Daoy (cell line): ENCODE measurements around the gene LYSMD4. TPM values are rescaled to one million over a fixed set of nuclear protein-coding genes. Genes with fewer than 3 reads are reported as not detected.
A peak's percentile ranks its signal among the peaks of the same experiment; 100 is the strongest.

Source experiments
- DNase-seq: peaks from one replicate; pipeline ENCODE4 v3.0.0-alpha.2; 2015; ENCODE audit warnings: low read depth
- total RNA-seq: library from RNA; depleted of rRNA; stranded (reverse); fragments of >200 nt; shearing (Covaris generic); gene quantifications from 2 replicates; pipeline ENCODE4 v1.2.3, GENCODE V29; 2014; rRNA removed

LYSMD4 gene
- total RNA-seq, 1 experiment from 2014 or later, result 3.6 TPM

DNA sequence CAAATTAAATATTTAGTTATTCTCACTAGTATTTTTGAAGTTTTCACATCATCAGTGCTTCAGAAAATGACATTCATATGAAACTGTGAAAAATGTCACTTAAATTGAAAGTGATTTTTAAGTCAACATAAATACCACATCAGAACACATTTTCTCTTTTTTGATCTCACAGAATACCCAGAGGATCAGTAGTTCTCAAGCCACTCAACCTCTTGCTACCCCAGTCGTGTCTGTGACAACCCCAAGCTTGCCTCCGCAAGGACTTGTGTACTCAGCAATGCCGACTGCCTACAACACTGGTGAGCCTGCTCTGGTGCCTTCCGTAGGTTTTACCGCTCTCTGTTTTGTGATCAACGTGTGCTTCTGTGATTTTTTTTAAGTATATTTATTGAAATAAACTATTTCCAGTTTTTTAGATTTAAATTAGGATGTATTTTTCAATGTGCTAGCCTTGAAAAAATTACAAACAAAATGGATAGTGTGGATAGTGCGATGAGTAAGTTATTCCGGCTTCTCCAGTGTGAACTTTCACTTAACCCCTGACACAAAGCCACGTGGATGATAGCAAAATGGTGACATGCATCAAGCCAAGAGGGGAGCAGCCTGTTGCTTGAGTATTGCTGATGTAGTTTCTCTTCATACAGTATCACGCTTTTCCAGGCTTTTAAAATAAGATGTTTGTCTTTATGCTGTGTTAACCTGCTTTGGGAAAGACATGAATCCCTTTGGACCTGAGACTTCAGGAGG lies 26.5 kb downstream of the LYSMD4 start:
- peak; percentile 27 for DNase-seq

GRCh38 chr15:99704444-99704838 lies 28.8 kb downstream of the LYSMD4 start:
- DNase-seq, result peak; percentile 70

DNA sequence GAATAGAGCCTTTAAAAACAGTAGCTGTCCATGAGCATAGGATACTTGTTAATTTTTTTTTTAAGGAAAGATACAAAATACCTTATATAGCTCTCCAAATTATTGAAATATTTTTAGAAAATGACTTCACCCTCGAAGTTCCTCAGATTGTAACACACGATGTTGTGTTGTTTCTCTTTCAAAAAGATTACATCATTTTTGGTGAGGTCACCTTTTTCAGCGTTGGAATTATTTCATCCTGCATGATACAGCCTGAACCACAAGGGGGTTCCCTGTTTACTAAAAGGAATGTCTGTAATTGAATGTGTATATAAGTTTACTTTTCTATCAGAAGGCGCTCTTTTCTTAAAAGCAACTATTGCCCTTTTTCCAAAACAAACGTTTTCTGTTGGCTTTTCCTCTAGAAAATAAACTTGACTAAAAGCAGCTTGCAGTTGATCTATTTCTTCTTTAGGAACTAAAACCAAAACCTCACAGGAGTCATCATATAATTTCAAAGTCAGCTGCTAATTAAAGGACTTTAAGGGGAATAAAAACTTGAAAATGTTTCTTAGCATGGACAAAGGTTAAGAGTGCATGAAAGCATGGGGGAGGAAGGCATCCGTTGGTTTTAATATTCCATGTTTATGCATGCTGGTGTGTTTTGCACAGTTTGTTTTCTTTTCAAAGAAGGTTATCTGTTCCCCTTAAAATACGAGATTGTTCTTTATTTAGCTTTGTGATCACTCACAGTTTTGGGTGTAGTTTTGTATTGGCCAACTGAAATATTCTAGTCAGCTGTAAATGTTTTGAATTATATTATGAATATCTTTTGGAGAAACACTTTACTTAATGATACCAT lies 29.4 kb downstream of the LYSMD4 start:
- peak; percentile 72 for DNase-seq

DNA sequence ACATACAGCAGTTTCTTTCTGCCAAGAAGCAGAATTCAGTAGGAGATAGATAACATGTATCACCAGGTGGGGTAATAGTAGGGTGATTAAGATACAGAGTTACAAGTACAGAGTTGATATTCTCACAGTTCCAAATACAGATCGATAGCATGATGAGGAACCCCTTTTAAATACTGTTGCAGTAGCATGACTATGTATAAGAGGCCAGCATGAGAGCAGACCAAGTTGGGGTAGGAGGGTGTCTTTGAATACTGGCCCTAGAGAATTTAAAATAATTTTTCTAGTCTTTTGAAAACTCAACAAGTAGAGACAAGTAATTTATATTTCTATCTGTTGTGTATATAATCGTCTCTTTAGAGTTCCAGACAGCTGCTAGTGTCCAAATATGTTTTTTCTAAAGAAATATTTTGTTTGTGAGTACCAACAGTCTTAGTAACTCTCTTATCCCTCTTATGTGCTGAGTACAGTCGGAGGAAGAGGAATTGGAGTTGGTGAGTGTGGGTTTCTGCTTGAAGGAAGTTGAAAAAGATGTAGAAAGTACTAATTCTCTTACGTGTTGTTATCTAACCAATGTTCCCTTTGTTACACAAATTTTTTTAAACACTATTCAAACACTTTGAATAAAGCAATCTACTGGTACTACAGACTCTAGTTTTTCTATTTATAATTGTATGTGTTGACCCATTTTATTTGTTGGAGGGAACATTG lies 30.2 kb downstream of the LYSMD4 start:
- DNase-seq, result no peak

- no peak for DNase-seq
Measured at GRCh38 chr15:99696096-99696495, 37.1 kb downstream of the LYSMD4 start.

GRCh38 chr15:99692825-99693224 lies 40.4 kb downstream of the LYSMD4 start:
- peak; percentile 51 for DNase-seq

DNA sequence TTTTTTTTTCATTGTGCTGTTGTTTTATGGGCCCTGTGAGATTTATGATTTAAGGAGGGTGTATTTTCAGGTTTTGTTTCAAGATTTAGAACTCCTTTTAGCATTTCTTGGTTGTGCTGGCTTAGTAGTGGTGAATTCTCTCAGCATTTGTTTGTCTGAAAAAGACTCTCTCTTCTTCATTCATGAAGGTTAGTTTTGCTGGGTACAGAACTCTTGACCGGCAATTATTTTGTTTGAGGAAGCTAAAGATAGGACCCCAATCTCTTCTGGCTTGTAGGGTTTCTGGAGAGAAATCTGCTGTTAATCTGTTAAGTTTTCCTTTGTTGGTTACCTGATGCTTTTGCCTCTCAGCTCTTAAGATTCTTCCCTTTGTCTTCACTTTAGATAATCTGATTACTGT lies 46.9 kb downstream of the LYSMD4 start:
- no peak for DNase-seq

- peak; percentile 47 for DNase-seq
Measured at GRCh38 chr15:99683000-99683670, 50.1 kb downstream of the LYSMD4 start.

DNA sequence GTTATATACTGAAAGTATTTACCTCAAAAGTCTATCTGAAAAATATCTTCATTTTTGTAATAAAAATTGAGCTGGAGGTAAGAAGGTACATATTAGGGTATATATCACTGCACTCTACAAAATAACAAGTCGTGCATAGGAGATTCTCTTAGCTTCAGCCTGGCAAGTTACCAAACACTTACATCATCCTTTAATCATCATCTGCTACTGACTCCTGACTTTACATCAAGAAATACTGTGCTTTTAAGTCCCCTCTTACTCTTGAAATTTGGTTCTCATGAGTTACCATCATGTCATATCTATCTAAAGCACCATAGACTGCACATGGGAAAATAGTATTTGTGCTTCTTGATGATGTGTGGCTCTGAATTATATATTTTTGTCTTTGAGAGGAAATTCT lies 50.8 kb downstream of the LYSMD4 start:
- DNase-seq, result peak; percentile 77

DNA sequence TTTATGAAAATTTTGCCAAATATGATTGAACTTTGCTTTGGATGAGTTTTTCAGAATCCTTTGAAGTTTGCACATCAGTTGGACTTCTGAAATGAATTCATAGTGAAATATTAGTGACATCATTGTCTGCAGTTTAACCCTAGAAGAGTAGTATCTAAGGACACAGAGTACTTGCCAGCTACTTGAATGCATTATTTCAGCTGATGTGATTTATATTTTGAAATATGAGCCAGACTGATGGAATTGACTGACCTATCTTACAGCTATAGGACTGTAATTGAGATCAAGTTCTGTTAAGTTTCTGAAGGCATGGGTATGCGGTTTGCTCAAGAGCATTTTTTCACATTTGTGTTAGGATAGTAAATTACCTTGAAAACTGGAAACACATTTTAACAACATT lies 51.2 kb downstream of the LYSMD4 start:
- no peak for DNase-seq

DNA sequence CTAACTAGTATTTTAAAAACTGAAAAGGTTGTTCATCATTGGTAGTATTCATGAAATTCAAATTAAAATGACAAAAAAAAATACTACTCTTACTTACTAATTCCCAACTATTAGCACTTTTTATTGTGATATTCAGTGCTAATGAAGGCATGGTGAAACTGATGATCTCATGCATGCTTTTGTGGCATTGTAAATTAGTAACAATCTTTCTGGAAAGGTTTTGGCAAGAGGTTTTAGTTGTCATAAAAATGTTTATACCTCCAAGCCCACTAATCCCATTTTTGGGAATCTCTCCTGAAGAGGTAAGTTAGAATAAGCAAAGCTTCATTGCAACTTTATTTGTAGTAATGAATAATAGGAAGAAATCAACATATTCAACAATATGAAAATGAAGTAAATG lies 53.0 kb downstream of the LYSMD4 start:
- DNase-seq, result no peak

DNA sequence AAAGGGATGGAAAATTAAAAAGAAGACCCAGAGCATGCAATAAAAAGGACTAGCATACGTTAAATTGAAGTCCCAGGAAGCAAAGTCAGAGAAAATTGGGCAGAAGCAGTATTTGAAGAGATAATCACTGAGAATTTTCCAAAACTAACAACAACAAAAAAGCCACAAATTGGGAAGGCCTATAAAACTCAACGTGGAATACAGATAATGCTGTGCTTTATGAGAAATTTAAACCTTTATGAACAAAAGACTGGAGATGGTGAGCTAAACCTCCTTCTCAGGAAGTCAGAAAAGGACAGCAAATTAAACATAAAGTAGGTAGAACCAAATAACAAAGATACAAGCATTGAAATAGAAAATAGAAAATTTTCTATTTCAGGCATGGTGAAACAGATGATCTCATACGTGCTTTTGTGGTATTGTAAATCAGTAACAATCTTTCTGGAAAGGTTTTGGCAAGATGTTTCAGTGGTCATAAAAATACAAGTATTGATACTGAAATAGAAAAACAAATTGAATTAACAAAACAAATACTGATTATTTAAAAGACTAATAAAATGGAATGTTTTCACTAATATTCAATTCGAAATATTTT lies 55.6 kb downstream of the LYSMD4 start:
- no peak for DNase-seq

Other genes starting within 250 kb of the LYSMD4 start
- 24.2 and 32.1 TPM in 2 replicates for gene MEF2A, start 167.5 kb downstream of the LYSMD4 start, total RNA-seq